ENCODE measurements around the gene ZNF564.

DNA sequence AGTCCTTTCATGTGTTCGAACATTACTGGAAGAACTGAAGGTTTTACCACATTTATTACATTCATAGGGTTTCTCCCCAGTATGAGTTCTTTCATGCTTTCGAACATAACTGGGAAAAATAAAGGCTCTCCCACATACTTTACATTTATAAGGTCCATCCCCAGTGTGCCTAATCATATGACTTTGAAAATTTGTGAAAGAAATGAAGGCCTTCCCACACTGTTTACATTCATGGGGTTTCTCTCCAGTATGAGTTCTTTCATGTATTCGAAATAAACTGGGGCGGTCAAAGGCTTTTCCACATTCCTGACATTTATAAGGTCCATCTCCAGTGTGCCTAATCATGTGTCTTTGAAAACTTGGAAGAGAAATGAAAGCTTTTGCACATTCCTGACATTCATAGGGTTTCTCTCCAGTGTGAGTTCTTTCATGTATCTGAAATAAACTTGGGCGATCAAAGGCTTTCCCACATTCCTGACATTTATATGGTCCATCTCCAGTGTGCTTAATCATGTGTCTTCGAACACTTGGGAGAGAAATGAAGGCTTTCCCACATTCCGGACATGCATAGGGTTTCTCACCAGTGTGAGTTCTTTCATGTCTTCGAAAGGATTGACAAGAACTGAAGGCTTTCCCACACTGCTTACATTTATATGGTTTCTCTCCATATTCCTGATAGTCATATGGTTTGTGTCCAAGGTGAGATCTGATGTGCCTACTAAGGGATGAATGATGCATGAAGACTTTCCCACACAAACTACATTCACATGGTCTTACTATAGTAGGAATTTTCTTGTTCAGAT, 24.0 kb downstream of the ZNF564 start:
- TF ChIP-seq, protein P1, sequence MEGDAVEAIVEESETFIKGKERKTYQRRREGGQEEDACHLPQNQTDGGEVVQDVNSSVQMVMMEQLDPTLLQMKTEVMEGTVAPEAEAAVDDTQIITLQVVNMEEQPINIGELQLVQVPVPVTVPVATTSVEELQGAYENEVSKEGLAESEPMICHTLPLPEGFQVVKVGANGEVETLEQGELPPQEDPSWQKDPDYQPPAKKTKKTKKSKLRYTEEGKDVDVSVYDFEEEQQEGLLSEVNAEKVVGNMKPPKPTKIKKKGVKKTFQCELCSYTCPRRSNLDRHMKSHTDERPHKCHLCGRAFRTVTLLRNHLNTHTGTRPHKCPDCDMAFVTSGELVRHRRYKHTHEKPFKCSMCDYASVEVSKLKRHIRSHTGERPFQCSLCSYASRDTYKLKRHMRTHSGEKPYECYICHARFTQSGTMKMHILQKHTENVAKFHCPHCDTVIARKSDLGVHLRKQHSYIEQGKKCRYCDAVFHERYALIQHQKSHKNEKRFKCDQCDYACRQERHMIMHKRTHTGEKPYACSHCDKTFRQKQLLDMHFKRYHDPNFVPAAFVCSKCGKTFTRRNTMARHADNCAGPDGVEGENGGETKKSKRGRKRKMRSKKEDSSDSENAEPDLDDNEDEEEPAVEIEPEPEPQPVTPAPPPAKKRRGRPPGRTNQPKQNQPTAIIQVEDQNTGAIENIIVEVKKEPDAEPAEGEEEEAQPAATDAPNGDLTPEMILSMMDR (IDR thresholded peaks at IDR 0.05) = no peak
- TF ChIP-seq POLR2A (IDR thresholded peaks at IDR 0.05) (no peak), EP300 (IDR thresholded peaks at IDR 0.05) (no peak)

All from tibial nerve (tissue), 4 donors.